ENCODE measurements around the gene IFITM2. TPM values are rescaled to one million over a fixed set of nuclear protein-coding genes. Genes with fewer than 3 reads are reported as not detected.
"Not testable (repeated sequence)": the region's sequence is repeated elsewhere in the genome, so short reads cannot be mapped to it uniquely, and the experiment has no call there.

IFITM2 gene
- total and polyA plus RNA-seq, 2 experiments from 2014 or later: 91.2 to 857 TPM

GRCh38 chr11:332651-333480 is 25.2 kb downstream of the IFITM2 start (continued):
- TF ChIP-seq ETS1 (IDR thresholded peaks at IDR 0.05): no peak
- TF ChIP-seq POLR2AphosphoS5 (IDR thresholded peaks at IDR 0.05; ENCODE audit: low read depth): no peak
- TF ChIP-seq EZH2phosphoT487 (IDR thresholded peaks at IDR 0.05; ENCODE audit: unreplicated experiment): no peak
- TF ChIP-seq ZNF462 (CRISPR knock-in tag; IDR thresholded peaks at IDR 0.05): no peak

GRCh38 chr11:333616-334263 is 26.1 kb downstream of the IFITM2 start:
- not testable (repeated sequence) for H3K36me3 ChIP-seq (ENCODE audit: insufficient read depth); H3K27me3 ChIP-seq (ENCODE audit: insufficient read depth); H3K79me2 ChIP-seq (replicated peaks; ENCODE audit: insufficient read depth); H3K9me2 ChIP-seq (ENCODE audit: insufficient read depth); DNase-seq (ENCODE audit: low spot score); H3K4me3 Mint-ChIP-seq; H4K20me1 ChIP-seq (replicated peaks; ENCODE audit: insufficient read depth)
- H3K9me3 Mint-ChIP-seq: peaks cover 13% of the 10 kb centered on the region
- H3K4me1 ChIP-seq (ENCODE audit: insufficient read depth): peaks cover 34% of the 10 kb centered on the region
- H3K4me3 ChIP-seq: 0 out of 2 replicates have a peak overlapping the region, but pooled peaks have one; percentile 17
- peaks cover 16% of the 10 kb centered on the region; the same call in 2 of the 3 replicates for H3K36me3 Mint-ChIP-seq (ENCODE audit: low read depth)
- H3K4me1 Mint-ChIP-seq: peaks cover 46% of the 10 kb centered on the region
- H3K4me2 ChIP-seq: peak overlapping the region; percentile 65
- peaks cover 14% of the 10 kb centered on the region; the same call in 1 of the 2 replicates for H3F3A ChIP-seq (replicated peaks; ENCODE audit: low read depth)
- H3K27ac ChIP-seq (ENCODE audit: low read depth): peak overlapping the region; percentile 97
- peak overlapping the region; percentile 17 for H3K27ac Mint-ChIP-seq
- H3K27me3 Mint-ChIP-seq (ENCODE audit: insufficient read depth, low read depth, poor library complexity): peaks cover 25% of the 10 kb centered on the region
- peak; percentile 9 for ATAC-seq
- H2AFZ ChIP-seq: peak overlapping the region; percentile 5; the same call in 1 of the 2 replicates
